ENCODE data around the gene PPP6R3. TPM values are rescaled to one million over a fixed set of nuclear protein-coding genes. Genes with fewer than 3 reads are reported as not detected.
"Not testable (repeated sequence)": the region's sequence is repeated elsewhere in the genome, so short reads cannot be mapped to it uniquely, and the experiment has no call there.

Gene PPP6R3
- total RNA-seq, 4 donors from 2014 or later, result 90.7 to 253 (median 164) TPM

DNA sequence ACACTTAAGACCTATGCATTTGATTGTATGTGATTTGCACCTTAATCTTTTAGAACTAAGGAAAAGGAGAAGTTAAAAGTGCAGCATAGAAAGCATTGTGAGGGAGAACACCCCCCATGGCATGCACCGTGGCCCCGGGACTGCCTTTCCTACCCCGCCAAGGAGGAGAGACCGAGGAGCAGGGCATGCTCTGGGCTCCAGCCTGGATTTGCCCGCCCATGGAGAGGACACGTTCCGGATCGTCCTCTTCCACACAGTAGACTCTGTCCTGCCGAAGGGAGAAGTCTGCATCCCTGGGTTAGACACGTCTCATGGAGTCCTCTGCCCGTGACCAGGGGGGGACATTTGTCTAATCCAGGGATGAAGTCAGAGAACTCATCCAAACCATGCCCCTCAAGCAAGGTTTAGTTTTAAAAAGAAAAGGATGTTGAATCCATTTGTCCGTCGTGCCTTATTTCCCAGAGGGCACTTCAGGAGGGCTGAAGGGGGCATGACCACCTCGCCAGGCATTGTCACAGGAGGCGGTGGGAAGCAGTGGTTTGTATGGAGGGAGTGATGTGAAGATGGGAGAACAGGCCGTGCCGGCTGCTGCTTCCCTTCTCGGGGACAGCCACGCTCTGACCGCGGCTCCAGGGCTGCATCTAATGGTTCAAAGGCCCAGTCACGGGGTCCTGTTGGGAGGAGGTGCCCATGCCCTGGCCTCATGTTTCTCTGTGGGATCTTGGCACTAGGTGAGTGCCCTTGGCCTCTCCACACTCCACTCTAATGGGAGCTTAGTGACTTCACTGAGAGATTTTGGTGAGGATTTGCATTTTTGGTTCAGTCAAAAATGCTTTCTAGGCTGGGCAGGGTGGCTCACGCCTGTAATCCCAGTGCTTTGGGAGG, 157.6 kb downstream of the PPP6R3 start:
- H3K27me3 ChIP-seq, result no peaks in the 10 kb centered on the region
- no peak overlapping the region for H3K4me3 ChIP-seq
- H3K27ac ChIP-seq, result no peak overlapping the region
- intact Hi-C loops (cut with DNase I; ENCODE audit: low total_unique reads), result no loop called here
- TF ChIP-seq POLR2A (IDR thresholded peaks at IDR 0.05), result no peak
- TF ChIP-seq, protein P1, sequence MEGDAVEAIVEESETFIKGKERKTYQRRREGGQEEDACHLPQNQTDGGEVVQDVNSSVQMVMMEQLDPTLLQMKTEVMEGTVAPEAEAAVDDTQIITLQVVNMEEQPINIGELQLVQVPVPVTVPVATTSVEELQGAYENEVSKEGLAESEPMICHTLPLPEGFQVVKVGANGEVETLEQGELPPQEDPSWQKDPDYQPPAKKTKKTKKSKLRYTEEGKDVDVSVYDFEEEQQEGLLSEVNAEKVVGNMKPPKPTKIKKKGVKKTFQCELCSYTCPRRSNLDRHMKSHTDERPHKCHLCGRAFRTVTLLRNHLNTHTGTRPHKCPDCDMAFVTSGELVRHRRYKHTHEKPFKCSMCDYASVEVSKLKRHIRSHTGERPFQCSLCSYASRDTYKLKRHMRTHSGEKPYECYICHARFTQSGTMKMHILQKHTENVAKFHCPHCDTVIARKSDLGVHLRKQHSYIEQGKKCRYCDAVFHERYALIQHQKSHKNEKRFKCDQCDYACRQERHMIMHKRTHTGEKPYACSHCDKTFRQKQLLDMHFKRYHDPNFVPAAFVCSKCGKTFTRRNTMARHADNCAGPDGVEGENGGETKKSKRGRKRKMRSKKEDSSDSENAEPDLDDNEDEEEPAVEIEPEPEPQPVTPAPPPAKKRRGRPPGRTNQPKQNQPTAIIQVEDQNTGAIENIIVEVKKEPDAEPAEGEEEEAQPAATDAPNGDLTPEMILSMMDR (IDR thresholded peaks at IDR 0.05), result no peak
- peaks cover 0 to 5% of the 10 kb centered on the region in 2 donors for H3K9me3 ChIP-seq
- H3K4me1 ChIP-seq, result no peaks in the 10 kb centered on the region
- no peaks in the 10 kb centered on the region for H3K36me3 ChIP-seq
- no peak for DNase-seq

DNA sequence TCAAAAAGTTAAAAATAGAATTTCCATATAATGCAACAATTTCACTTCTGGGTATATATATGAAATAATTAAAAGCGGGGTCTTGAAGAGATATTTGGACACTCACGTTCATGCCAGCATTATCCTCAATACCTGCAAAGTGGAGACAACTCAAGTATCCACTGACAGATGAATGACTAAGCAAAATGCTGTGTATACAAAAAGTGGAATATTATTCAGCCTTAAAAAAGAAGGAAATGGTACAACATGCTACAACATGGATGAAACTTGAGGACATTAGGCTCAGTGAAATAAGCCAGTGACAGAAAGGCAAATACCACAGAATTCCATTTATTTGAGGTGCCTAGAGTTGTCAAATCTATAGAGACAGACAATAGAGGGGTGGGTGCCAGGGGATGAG, 161.3 kb downstream of the PPP6R3 start:
- H3K27me3 ChIP-seq, result no peaks in the 10 kb centered on the region
- intact Hi-C loops (cut with DNase I; ENCODE audit: low total_unique reads), result no loop called here

DNA sequence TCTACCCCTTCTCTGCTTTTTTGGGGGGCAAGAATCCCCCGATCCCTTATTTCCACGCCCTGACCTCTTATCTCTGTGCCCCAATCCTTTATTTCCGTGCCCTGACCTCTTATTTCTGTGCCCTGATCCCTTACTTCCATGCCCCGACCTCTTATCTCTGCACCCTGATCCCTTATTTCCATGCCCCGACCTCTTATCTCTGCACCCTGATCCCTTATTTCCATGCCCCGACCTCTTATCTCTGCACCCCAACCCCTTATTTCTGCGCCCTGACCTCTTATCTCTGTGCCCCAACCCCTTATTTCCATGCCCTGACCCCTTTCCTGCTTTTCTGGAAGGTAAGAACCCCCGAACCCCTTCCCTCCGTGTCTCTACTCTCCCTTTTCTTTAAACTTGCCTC, 163.2 kb downstream of the PPP6R3 start:
- DNase-seq; H3K27ac ChIP-seq; H3K36me3 ChIP-seq; H3K27me3 ChIP-seq; intact Hi-C loops (cut with DNase I; ENCODE audit: low total_unique reads); H3K4me3 ChIP-seq; H3K9me3 ChIP-seq; H3K4me1 ChIP-seq: not testable (repeated sequence)

More for the DNA sequence above, 161.3 kb downstream of the PPP6R3 start:
- Histone ChIP-seq H3K4me3 (no peak overlapping the region), H3K36me3 (no peaks in the 10 kb centered on the region), H3K4me1 (no peaks in the 10 kb centered on the region), H3K27ac (no peak overlapping the region), H3K9me3 (no peaks in the 10 kb centered on the region)
- TF ChIP-seq POLR2A (IDR thresholded peaks at IDR 0.05), result no peak
- TF ChIP-seq, protein P1 (IDR thresholded peaks at IDR 0.05), result no peak
- DNase-seq, result no peak

DNA sequence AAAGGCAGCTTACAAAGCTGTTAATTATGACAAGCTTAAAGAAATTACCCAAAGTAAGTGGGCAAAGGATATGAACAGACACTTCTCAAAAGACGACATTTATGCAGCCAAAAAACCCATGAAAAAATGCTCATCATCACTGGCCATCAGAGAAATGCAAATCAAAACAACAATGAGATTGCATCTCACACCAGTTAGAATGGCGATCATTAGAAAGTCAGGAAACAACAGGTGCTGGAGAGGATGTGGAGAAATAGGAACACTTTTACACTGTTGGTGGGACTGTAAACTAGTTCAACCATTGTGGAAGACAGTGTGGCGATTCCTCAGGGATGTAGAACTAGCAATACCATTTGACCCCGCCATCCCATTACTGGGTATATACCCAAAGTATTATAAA, 164.5 kb downstream of the PPP6R3 start:
- H3K36me3 ChIP-seq; H3K27ac ChIP-seq; H3K4me3 ChIP-seq; H3K27me3 ChIP-seq; intact Hi-C loops (cut with DNase I; ENCODE audit: low total_unique reads); H3K4me1 ChIP-seq; DNase-seq; H3K9me3 ChIP-seq: not testable (repeated sequence)

DNA sequence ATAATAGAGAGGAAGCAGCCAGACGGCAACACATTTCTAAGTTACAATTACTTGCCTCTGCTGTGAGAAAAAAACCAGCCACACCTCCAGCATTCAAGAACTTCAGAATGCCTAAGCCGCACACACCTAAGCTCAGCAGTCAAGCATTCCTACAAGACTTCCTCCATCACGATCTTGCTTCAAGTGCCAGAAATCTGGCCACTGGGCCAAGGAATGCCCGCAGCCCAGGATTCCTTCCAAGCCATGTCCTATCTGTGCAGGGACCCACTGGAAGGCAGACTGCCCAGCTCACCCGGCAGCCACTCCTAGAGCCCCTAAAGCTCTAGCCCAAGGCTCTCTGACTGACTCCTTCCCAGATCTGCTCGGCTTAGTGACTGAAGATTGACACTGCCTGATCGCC, 165.7 kb downstream of the PPP6R3 start:
- H3K36me3 ChIP-seq; H3K27ac ChIP-seq; H3K9me3 ChIP-seq; intact Hi-C loops (cut with DNase I; ENCODE audit: low total_unique reads); H3K27me3 ChIP-seq; H3K4me3 ChIP-seq; H3K4me1 ChIP-seq; DNase-seq: not testable (repeated sequence)

DNA sequence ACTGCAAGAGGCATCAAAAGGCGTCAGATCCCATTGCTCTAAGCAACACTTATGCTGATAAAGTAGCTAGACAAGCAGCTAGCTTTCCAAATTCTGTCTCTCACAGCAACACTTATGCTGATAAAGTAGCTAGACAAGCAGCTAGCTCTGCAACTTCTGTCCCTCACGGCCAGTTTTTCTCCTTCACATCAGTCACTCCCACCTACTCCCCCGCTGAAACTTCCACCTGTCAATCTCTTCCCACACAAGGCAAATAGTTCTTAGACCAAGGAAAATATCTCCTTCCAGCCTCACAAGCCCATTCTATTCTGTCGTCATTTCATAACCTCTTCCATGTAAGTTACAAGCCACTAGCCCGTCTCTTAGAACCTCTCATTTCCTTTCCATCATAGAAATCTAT, 168.3 kb downstream of the PPP6R3 start:
- H3K4me3 ChIP-seq; H3K9me3 ChIP-seq; H3K27me3 ChIP-seq; DNase-seq; intact Hi-C loops (cut with DNase I; ENCODE audit: low total_unique reads); H3K36me3 ChIP-seq; H3K4me1 ChIP-seq; H3K27ac ChIP-seq: not testable (repeated sequence)

DNA sequence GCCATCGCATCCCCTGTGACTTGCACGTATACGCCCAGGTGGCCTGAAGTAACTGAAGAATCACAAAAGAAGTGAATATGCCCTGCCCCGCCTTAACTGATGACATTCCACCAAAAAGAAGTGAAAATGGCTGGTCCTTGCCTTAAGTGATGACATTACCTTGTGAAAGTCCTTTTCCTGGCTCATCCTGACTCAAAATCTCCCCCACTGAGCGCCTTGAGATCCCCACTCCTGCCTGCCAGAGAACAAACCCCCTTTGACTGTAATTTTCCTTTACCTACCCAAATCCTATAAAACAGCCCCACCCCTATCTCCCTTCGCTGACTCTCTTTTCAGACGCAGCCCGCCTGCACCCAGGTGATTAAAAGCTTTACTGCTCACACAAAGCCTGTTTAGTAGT, 171.8 kb downstream of the PPP6R3 start:
- intact Hi-C loops (cut with DNase I; ENCODE audit: low total_unique reads); H3K9me3 ChIP-seq; H3K4me1 ChIP-seq; H3K4me3 ChIP-seq; H3K36me3 ChIP-seq; H3K27me3 ChIP-seq; H3K27ac ChIP-seq; DNase-seq: not testable (repeated sequence)

DNA sequence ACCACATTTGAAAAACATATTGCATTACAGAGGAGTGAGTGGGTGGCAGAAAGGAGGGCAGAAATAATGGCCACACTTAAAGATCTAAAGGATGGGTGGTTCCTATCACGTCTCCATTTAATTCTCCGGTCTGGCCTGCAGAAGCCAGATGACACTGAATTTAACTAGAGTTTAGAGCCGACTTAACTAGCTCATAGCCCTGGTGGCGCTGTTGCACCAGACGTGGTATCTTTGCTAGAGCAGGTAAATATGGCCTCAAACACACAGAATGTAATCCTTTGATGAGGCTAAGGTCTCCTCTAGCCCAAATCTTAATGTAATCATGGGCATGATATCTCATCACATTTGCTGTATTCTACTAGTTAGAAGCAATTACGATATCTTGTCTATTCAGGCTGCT, 172.2 kb downstream of the PPP6R3 start:
- no peaks in the 10 kb centered on the region for H3K9me3 ChIP-seq
- H3K36me3 ChIP-seq, result no peaks in the 10 kb centered on the region
- no peak overlapping the region for H3K27ac ChIP-seq
- no peak overlapping the region for H3K4me3 ChIP-seq
- DNase-seq, result no peak
- TF ChIP-seq POLR2A (IDR thresholded peaks at IDR 0.05), result no peak
- TF ChIP-seq, protein P1 (IDR thresholded peaks at IDR 0.05), result no peak
- no peaks in the 10 kb centered on the region for H3K4me1 ChIP-seq
- no peaks in the 10 kb centered on the region for H3K27me3 ChIP-seq
- intact Hi-C loops (cut with DNase I; ENCODE audit: low total_unique reads), result no loop called here

DNA sequence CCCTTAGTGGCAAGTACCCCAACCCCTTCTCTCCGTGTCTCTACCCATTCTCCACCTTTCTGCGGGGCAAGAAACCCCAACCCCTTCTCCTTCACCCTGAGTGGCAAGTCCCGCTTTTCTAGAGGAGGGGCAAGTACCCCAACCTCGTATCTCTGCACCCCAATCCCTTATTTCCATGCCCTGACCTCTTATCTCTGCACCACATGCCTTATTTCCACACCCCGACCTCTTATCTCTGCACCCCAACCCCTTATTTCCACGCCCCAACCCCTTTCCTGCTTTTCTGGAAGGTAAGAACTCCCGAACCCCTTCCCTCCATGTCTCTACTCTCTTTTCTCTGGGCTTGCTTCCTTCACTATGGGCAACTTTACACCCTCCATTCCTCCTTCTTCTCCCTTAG, 174.1 kb downstream of the PPP6R3 start:
- H3K4me1 ChIP-seq; H3K4me3 ChIP-seq; H3K27me3 ChIP-seq; H3K36me3 ChIP-seq; H3K9me3 ChIP-seq; DNase-seq; intact Hi-C loops (cut with DNase I; ENCODE audit: low total_unique reads); H3K27ac ChIP-seq: not testable (repeated sequence)

DNA sequence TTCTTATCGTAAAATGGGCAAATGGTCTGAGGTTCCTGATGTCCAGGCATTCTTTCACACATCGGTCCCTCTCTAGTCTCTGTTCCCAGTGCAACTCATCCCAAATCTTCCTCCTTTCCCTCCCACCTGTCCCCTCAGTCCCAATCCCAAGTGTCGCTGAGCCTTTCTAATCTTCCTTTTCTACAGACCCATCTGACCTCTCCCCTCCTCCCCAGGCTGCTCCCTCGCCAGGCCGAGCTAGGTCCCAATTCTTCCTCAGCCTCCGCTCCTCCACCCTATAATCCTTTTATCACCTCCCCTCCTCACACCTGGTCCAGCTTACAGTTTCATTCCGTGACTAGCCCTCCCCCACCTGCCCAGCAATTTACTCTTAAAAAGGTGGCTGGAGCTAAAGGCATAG, 174.6 kb downstream of the PPP6R3 start:
- H3K4me1 ChIP-seq; H3K9me3 ChIP-seq; DNase-seq; H3K4me3 ChIP-seq; H3K27ac ChIP-seq; H3K27me3 ChIP-seq; intact Hi-C loops (cut with DNase I; ENCODE audit: low total_unique reads); H3K36me3 ChIP-seq: not testable (repeated sequence)

Measured in uterus (tissue), 4 donors.